ENCODE measurements around the gene KLHL28. TPM values are rescaled to one million over a fixed set of nuclear protein-coding genes. Genes with fewer than 3 reads are reported as not detected.
"Not testable (repeated sequence)": the region's sequence is repeated elsewhere in the genome, so short reads cannot be mapped to it uniquely, and the experiment has no call there.

KLHL28 gene
- total RNA-seq, 2 donors from 2014 or later, result 9.8 to 22.2 TPM

GRCh38 chr14:44940211-44940610 is 21.5 kb downstream of the KLHL28 start:
- Mint-ChIP-seq H3K27ac (no peak overlapping the region), H3K36me3 (peaks cover 36 to 63% of the 10 kb centered on the region in 2 donors), H3K9me3 (peaks cover 0 to 16% of the 10 kb centered on the region in 2 donors)
- ATAC-seq, result no peak
- DNase-seq (ENCODE audit: low spot score in 2 of 2), result no peak

GRCh38 chr14:44937547-44937946 is 24.2 kb downstream of the KLHL28 start:
- Mint-ChIP-seq H3K27ac (no peak overlapping the region), H3K9me3 (peaks cover 0 to 16% of the 10 kb centered on the region in 2 donors), H3K36me3 (peaks cover 26 to 49% of the 10 kb centered on the region in 2 donors)
- no peak for DNase-seq (ENCODE audit: low spot score in 2 of 2)
- no peak for ATAC-seq

- H3K9me3 Mint-ChIP-seq, result peaks cover 0 to 5% of the 10 kb centered on the region in 2 donors
- peaks cover 12 to 26% of the 10 kb centered on the region in 2 donors for H3K36me3 Mint-ChIP-seq
- DNase-seq (ENCODE audit: low spot score in 2 of 2) (no peak), ATAC-seq (no peak)
- H3K27ac Mint-ChIP-seq, result no peak overlapping the region
These were observed 26.6 kb downstream of the KLHL28 start for GRCh38 chr14:44935155-44935554.

GRCh38 chr14:44928793-44929192 is 33.0 kb downstream of the KLHL28 start:
- Mint-ChIP-seq H3K27ac (no peak overlapping the region), H3K9me3 (no peaks in the 10 kb centered on the region), H3K36me3 (no peaks in the 10 kb centered on the region)
- ATAC-seq, result no peak
- no peak for DNase-seq (ENCODE audit: low spot score in 2 of 2)

GRCh38 chr14:44914849-44915248 is 46.9 kb downstream of the KLHL28 start:
- Mint-ChIP-seq H3K27ac (no peak overlapping the region), H3K9me3 (peaks cover 0 to 4% of the 10 kb centered on the region in 2 donors), H3K36me3 (peaks cover 8 to 9% of the 10 kb centered on the region in 2 donors)

GRCh38 chr14:44912041-44912869 is 49.5 kb downstream of the KLHL28 start:
- ATAC-seq (peak in 1 of 2 donors; percentile 51), DNase-seq (ENCODE audit: low spot score in 2 of 2) (no peak)
- no peak overlapping the region for H3K27ac Mint-ChIP-seq

More at GRCh38 chr14:44914849-44915248, 46.9 kb downstream of the KLHL28 start:
- DNase-seq (ENCODE audit: low spot score in 2 of 2), result no peak
- ATAC-seq, result no peak

GRCh38 chr14:44910821-44911220 is 50.9 kb downstream of the KLHL28 start:
- ATAC-seq (no peak), DNase-seq (ENCODE audit: low spot score in 2 of 2) (no peak)
- Mint-ChIP-seq H3K9me3 (peaks cover 0 to 4% of the 10 kb centered on the region in 2 donors), H3K36me3 (peaks cover 8 to 9% of the 10 kb centered on the region in 2 donors), H3K27ac (no peak overlapping the region)

More at GRCh38 chr14:44912041-44912869, 49.5 kb downstream of the KLHL28 start:
- Mint-ChIP-seq H3K36me3 (peaks cover 8 to 9% of the 10 kb centered on the region in 2 donors), H3K9me3 (peaks cover 0 to 4% of the 10 kb centered on the region in 2 donors)

- no peaks in the 10 kb centered on the region for H3K9me3 Mint-ChIP-seq
These were observed 60.1 kb downstream of the KLHL28 start for GRCh38 chr14:44901696-44902095.

GRCh38 chr14:44898551-44898950 is 63.2 kb downstream of the KLHL28 start:
- ATAC-seq, result no peak
- Mint-ChIP-seq H3K27ac (peak overlapping the region in 1 of 2 donors; percentile 80), H3K9me3 (no peaks in the 10 kb centered on the region), H3K36me3 (peaks cover 0 to 6% of the 10 kb centered on the region in 2 donors)
- DNase-seq (ENCODE audit: low spot score in 2 of 2), result no peak

More at GRCh38 chr14:44901696-44902095, 60.1 kb downstream of the KLHL28 start:
- no peak for DNase-seq (ENCODE audit: low spot score in 2 of 2)
- peaks cover 0 to 6% of the 10 kb centered on the region in 2 donors for H3K36me3 Mint-ChIP-seq
- no peak for ATAC-seq
- H3K27ac Mint-ChIP-seq, result no peak overlapping the region

GRCh38 chr14:44897845-44898151 is 63.9 kb downstream of the KLHL28 start:
- peak overlapping the region in 1 of 2 donors; percentile 80 for H3K27ac Mint-ChIP-seq
- ATAC-seq, result no peak
- H3K9me3 Mint-ChIP-seq, result no peaks in the 10 kb centered on the region
- no peak for DNase-seq (ENCODE audit: low spot score in 2 of 2)
- H3K36me3 Mint-ChIP-seq, result peaks cover 0 to 6% of the 10 kb centered on the region in 2 donors

GRCh38 chr14:44897041-44897844 is 64.5 kb downstream of the KLHL28 start:
- ATAC-seq (peak; percentile 95 to 98), DNase-seq (ENCODE audit: low spot score in 2 of 2) (peak; percentile 81 to 89)
- H3K9me3 Mint-ChIP-seq, result peaks cover 0 to under 1% of the 10 kb centered on the region in 2 donors
- H3K36me3 Mint-ChIP-seq, result peaks cover under 1 to 7% of the 10 kb centered on the region in 2 donors
- H3K27ac Mint-ChIP-seq, result peak overlapping the region; percentile 80 to 92

GRCh38 chr14:44896275-44897040 is 65.3 kb downstream of the KLHL28 start:
- peaks cover 0 to 7% of the 10 kb centered on the region in 2 donors for H3K9me3 Mint-ChIP-seq
- DNase-seq (ENCODE audit: low spot score in 2 of 2) (no peak), ATAC-seq (no peak)
- peak overlapping the region in 1 of 2 donors; percentile 80 for H3K27ac Mint-ChIP-seq
- H3K36me3 Mint-ChIP-seq, result peaks cover 7 to 13% of the 10 kb centered on the region in 2 donors

GRCh38 chr14:44895716-44896115 is 66.0 kb downstream of the KLHL28 start:
- peaks cover 0 to 9% of the 10 kb centered on the region in 2 donors for H3K9me3 Mint-ChIP-seq
- no peak overlapping the region for H3K27ac Mint-ChIP-seq
- ATAC-seq, result no peak
- no peak for DNase-seq (ENCODE audit: low spot score in 2 of 2)
- peaks cover 7 to 13% of the 10 kb centered on the region in 2 donors for H3K36me3 Mint-ChIP-seq

GRCh38 chr14:44893535-44893934 is 68.2 kb downstream of the KLHL28 start:
- ATAC-seq, result no peak

GRCh38 chr14:44891726-44892372 is 69.9 kb downstream of the KLHL28 start:
- peak overlapping the region; percentile 32 to 77 for H3K27ac Mint-ChIP-seq
- not testable (repeated sequence) for H3K36me3 Mint-ChIP-seq
- ATAC-seq, result peak; percentile 39 to 62
- peaks cover 0 to 11% of the 10 kb centered on the region in 2 donors for H3K9me3 Mint-ChIP-seq
- DNase-seq (ENCODE audit: low spot score in 2 of 2), result peak in 1 of 2 donors; percentile 19

More at GRCh38 chr14:44893535-44893934, 68.2 kb downstream of the KLHL28 start:
- Mint-ChIP-seq H3K27ac (no peak overlapping the region), H3K36me3 (peaks cover 7 to 13% of the 10 kb centered on the region in 2 donors), H3K9me3 (peaks cover 0 to 11% of the 10 kb centered on the region in 2 donors)
- no peak for DNase-seq (ENCODE audit: low spot score in 2 of 2)

All from activated naive CD4-positive, alpha-beta T cell treated with anti-CD3 and anti-CD28 coated beads, Interleukin-2, amount 50 U/mL, for 72 hours (primary cell).